ENCODE data around the gene CCDC90B.

CCDC90B gene

DNA sequence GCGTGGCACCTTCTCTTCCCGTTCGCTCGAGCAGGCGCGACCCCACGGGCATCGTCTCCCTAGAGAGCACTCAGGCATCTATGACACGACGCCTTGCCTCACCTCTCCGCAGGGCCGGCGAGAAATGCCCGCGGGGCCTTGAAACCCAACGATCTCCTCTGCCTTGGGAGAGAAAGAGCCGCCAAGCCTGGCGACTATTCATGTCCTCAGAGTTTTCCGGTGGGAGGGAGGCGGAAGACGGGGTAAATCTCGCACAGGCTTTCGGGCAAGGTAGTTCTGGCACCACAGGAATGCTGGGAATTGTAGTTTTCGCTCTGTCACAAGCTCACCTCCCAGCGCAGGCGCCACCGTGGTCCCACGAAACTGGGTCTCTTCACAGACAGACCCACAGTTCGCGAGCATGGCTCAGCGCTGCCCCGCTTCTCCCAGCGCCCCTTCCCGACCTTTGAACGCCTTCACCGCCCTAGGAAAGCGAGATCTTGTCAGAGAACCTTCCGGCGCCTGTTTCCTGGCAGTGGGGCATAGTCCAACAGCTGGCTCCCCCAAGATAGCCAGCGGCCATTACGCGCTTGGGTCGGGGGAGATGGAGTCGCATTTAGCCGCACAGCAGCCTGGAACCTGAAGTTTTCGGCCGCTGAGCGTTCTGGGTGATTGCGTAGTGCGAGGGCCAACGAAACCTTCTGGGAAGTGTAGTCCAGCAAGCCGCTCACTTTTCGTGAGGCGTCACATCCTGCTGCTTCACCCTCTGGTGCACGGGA, at the start of gene CCDC90B (continued):
- TF ChIP-seq SP3 (tag by site-specific recombination; IDR thresholded peaks at IDR 0.05) (peak; percentile 80), FEZF1 (tag by site-specific recombination; IDR thresholded peaks at IDR 0.05) (no peak), ZNF423 (tag by site-specific recombination; IDR thresholded peaks at IDR 0.05) (no peak), ZBTB10 (tag by site-specific recombination; IDR thresholded peaks at IDR 0.05) (peak; percentile 73), SALL2 (tag by site-specific recombination; IDR thresholded peaks at IDR 0.05; ENCODE audit: borderline replicate concordance) (no peak), ZNF473 (tag by site-specific recombination; IDR thresholded peaks at IDR 0.05) (no peak), ZNF549 (tag by site-specific recombination; IDR thresholded peaks at IDR 0.05) (no peak), ZNF585B (tag by site-specific recombination; IDR thresholded peaks at IDR 0.05) (no peak), ZBTB48 (tag by site-specific recombination; IDR thresholded peaks at IDR 0.05) (no peak), SP2 (tag by site-specific recombination; IDR thresholded peaks at IDR 0.05) (peak; percentile 44), ZNF629 (tag by site-specific recombination; IDR thresholded peaks at IDR 0.05) (peak; percentile 61), EGR2 (tag by site-specific recombination; IDR thresholded peaks at IDR 0.05; ENCODE audit: low read depth) (no peak), ZNF324 (tag by site-specific recombination; IDR thresholded peaks at IDR 0.05) (no peak; the same call in none of the 2 replicates), ZNF426 (tag by site-specific recombination; IDR thresholded peaks at IDR 0.05) (no peak), YY2 (tag by site-specific recombination; IDR thresholded peaks at IDR 0.05) (peak; percentile 86), ZNF548 (tag by site-specific recombination; IDR thresholded peaks at IDR 0.05) (no peak), ZNF19 (tag by site-specific recombination; IDR thresholded peaks at IDR 0.05; ENCODE audit: low read depth) (no peak), ZBTB17 (tag by site-specific recombination; IDR thresholded peaks at IDR 0.05) (peak; percentile 95), ZNF114 (tag by site-specific recombination; IDR thresholded peaks at IDR 0.05) (no peak), ZNF211 (tag by site-specific recombination; IDR thresholded peaks at IDR 0.05; ENCODE audit: low read depth) (no peak), ZNF658 (tag by site-specific recombination; IDR thresholded peaks at IDR 0.05) (no peak), GLIS1 (tag by site-specific recombination; IDR thresholded peaks at IDR 0.05) (peak; percentile 55; the same call in 1 of the 2 replicates), ZNF555 (tag by site-specific recombination; conservative IDR thresholded peaks at IDR 0.05) (no peak), ZFP69B (tag by site-specific recombination; IDR thresholded peaks at IDR 0.05) (peak; percentile 15; the same call in 1 of the 2 replicates), YY1 (tag by site-specific recombination; IDR thresholded peaks at IDR 0.05) (peak; percentile 96), ZFP41 (tag by site-specific recombination; IDR thresholded peaks at IDR 0.05; ENCODE audit: borderline replicate concordance) (no peak), ZSCAN30 (tag by site-specific recombination; IDR thresholded peaks at IDR 0.05) (peak; percentile 87)
- TF ChIP-seq, protein P1, sequence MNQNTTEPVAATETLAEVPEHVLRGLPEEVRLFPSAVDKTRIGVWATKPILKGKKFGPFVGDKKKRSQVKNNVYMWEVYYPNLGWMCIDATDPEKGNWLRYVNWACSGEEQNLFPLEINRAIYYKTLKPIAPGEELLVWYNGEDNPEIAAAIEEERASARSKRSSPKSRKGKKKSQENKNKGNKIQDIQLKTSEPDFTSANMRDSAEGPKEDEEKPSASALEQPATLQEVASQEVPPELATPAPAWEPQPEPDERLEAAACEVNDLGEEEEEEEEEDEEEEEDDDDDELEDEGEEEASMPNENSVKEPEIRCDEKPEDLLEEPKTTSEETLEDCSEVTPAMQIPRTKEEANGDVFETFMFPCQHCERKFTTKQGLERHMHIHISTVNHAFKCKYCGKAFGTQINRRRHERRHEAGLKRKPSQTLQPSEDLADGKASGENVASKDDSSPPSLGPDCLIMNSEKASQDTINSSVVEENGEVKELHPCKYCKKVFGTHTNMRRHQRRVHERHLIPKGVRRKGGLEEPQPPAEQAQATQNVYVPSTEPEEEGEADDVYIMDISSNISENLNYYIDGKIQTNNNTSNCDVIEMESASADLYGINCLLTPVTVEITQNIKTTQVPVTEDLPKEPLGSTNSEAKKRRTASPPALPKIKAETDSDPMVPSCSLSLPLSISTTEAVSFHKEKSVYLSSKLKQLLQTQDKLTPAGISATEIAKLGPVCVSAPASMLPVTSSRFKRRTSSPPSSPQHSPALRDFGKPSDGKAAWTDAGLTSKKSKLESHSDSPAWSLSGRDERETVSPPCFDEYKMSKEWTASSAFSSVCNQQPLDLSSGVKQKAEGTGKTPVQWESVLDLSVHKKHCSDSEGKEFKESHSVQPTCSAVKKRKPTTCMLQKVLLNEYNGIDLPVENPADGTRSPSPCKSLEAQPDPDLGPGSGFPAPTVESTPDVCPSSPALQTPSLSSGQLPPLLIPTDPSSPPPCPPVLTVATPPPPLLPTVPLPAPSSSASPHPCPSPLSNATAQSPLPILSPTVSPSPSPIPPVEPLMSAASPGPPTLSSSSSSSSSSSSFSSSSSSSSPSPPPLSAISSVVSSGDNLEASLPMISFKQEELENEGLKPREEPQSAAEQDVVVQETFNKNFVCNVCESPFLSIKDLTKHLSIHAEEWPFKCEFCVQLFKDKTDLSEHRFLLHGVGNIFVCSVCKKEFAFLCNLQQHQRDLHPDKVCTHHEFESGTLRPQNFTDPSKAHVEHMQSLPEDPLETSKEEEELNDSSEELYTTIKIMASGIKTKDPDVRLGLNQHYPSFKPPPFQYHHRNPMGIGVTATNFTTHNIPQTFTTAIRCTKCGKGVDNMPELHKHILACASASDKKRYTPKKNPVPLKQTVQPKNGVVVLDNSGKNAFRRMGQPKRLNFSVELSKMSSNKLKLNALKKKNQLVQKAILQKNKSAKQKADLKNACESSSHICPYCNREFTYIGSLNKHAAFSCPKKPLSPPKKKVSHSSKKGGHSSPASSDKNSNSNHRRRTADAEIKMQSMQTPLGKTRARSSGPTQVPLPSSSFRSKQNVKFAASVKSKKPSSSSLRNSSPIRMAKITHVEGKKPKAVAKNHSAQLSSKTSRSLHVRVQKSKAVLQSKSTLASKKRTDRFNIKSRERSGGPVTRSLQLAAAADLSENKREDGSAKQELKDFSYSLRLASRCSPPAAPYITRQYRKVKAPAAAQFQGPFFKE (tag by site-specific recombination; IDR thresholded peaks at IDR 0.05; ENCODE audit: borderline replicate concordance): no peak
- TF ChIP-seq, protein P2, sequence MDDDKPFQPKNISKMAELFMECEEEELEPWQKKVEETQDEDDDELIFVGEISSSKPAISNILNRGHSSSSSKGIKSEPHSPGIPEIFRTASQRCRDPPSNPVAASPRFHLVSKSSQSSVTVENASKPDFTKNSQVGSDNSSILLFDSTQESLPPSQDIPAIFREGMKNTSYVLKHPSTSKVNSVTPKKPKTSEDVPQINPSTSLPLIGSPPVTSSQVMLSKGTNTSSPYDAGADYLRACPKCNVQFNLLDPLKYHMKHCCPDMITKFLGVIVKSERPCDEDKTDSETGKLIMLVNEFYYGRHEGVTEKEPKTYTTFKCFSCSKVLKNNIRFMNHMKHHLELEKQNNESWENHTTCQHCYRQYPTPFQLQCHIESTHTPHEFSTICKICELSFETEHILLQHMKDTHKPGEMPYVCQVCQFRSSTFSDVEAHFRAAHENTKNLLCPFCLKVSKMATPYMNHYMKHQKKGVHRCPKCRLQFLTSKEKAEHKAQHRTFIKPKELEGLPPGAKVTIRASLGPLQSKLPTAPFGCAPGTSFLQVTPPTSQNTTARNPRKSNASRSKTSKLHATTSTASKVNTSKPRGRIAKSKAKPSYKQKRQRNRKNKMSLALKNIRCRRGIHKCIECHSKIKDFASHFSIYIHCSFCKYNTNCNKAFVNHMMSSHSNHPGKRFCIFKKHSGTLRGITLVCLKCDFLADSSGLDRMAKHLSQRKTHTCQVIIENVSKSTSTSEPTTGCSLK (tag by site-specific recombination; IDR thresholded peaks at IDR 0.05): no peak
- TF ChIP-seq, protein P3, sequence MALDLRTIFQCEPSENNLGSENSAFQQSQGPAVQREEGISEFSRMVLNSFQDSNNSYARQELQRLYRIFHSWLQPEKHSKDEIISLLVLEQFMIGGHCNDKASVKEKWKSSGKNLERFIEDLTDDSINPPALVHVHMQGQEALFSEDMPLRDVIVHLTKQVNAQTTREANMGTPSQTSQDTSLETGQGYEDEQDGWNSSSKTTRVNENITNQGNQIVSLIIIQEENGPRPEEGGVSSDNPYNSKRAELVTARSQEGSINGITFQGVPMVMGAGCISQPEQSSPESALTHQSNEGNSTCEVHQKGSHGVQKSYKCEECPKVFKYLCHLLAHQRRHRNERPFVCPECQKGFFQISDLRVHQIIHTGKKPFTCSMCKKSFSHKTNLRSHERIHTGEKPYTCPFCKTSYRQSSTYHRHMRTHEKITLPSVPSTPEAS (tag by site-specific recombination; IDR thresholded peaks at IDR 0.05): no peak

All from HEK293 (cell line).